Suppressor macrophage treated with lipopolysaccharide for 4 hours (primary cell): ENCODE results near the gene ZNF226.
"Not testable (repeated sequence)": the region's sequence is repeated elsewhere in the genome, so short reads cannot be mapped to it uniquely, and the experiment has no call there.

ENCODE experiments used
- DNase-seq: peaks from one replicate; pipeline ENCODE4 v3.0.0-alpha.2; 2020

Gene ZNF226

DNA sequence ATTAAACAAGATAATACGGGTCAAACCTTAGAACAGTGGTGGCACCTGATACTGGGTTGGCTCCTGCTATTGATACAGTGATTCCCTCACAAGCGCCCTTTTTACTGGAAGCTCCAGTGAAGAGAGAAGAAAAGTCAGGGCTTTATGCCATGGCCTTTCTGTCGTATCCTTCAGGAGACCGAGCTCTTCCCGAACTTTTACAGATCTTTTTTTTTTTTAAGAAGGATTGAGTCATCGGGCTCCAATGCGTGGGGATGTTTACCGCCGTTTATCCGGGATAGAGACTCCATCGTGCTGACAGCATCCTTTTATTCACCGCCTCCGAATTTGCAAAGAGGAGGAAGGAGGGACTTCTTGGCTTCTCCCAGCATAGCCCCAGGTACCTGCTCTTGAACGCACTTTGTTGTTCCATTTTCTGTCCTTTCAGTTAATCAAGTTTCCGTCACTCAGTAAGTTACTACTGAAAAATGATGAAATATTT is 48.0 kb downstream of the ZNF226 start:
- peak; percentile 11 for DNase-seq

DNA sequence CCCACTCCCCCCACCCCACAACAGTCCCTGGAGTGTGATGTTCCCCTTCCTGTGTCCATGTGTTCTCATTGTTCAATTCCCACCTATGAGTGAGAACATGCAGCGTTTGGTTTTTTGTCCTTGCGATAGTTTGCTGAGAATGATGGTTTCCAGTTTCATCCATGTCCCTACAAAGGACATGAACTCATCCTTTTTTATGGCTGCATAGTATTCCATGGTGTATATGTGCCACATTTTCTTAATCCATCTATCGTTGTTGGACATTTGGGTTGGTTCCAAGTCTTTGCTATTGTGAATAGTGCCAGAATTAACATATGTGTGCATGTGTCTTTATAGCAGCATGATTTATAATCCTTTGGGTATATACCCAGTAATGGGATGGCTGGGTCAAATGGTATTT is 55.0 kb downstream of the ZNF226 start:
- DNase-seq, result not testable (repeated sequence)

DNA sequence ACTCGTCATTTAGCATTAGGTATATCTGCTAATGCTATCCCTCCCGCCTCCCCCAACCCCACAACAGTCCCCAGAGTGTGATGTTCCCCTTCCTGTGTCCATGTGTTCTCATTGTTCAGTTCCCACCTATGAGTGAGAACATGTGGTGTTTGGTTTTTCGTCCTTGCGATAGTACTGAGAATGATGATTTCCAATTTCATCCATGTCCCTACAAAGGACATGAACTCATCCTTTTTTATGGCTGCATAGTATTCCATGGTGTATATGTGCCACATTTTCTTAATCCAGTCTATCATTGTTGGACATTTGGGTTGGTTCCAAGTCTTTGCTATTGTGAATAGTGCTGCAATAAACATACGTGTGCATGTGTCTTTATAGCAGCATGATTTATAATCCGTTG is 55.9 kb downstream of the ZNF226 start:
- not testable (repeated sequence) for DNase-seq

DNA sequence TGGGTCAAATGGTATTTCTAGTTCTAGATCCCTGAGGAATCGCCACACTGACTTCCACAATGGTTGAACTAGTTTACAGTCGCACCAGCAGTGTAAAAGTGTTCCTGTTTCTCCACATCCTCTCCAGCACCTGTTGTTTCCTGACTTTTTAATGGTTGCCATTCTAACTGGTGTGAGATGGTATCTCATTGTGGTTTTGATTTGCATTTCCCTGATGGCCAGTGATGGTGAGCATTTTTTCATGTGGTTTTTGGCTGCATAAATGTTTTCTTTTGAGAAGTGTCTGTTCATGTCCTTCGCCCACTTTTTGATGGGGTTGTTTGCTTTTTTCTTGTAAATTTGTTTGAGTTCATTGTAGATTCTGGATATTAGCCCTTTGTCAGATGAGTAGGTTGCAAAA is 56.4 kb downstream of the ZNF226 start:
- not testable (repeated sequence) for DNase-seq
